ENCODE measurements around the gene SLC49A3.

SLC49A3 gene

DNA sequence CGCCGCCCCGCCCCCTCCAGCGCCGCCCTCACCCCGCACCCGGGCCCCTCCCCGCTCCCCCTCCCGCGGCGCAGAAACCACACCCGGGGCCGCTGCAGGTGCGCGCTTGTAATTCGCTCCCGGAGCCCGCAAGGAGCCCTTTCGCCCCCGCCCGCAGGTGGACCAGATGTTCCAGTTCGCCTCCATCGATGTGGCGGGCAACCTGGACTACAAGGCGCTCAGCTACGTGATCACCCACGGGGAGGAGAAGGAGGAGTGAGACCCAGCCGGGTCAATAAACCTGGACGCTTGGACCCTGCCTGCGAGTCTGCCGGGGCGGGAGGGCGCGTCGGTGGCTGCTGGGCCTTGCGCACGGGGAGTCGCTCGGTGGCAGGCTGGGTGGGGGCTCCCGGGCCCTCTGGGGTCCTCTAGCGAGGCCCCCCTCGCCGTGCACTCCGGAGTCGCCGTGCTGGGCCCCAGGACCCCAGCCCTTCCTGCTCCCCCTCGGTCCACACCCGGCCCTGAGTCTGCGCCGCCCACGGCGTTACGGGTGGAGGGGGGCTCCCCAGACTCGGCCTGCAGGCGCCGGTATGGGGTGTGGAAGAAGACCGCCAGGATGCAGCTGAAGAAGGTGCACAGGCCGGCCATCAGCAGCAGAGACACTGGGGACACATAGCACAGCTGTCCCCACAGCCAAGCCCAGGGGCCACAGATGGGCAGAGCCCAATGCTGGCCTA is 7.1 kb downstream of the SLC49A3 start:
- H3K4me3 ChIP-seq (replicated peaks; ENCODE audit: low read depth, low read length) = no peak overlapping the region
- TF ChIP-seq, protein P1, sequence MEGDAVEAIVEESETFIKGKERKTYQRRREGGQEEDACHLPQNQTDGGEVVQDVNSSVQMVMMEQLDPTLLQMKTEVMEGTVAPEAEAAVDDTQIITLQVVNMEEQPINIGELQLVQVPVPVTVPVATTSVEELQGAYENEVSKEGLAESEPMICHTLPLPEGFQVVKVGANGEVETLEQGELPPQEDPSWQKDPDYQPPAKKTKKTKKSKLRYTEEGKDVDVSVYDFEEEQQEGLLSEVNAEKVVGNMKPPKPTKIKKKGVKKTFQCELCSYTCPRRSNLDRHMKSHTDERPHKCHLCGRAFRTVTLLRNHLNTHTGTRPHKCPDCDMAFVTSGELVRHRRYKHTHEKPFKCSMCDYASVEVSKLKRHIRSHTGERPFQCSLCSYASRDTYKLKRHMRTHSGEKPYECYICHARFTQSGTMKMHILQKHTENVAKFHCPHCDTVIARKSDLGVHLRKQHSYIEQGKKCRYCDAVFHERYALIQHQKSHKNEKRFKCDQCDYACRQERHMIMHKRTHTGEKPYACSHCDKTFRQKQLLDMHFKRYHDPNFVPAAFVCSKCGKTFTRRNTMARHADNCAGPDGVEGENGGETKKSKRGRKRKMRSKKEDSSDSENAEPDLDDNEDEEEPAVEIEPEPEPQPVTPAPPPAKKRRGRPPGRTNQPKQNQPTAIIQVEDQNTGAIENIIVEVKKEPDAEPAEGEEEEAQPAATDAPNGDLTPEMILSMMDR (IDR thresholded peaks at IDR 0.05; ENCODE audit: low read length, missing control alignments) = no peak
- no peak for DNase-seq (ENCODE audit: low read depth)

DNA sequence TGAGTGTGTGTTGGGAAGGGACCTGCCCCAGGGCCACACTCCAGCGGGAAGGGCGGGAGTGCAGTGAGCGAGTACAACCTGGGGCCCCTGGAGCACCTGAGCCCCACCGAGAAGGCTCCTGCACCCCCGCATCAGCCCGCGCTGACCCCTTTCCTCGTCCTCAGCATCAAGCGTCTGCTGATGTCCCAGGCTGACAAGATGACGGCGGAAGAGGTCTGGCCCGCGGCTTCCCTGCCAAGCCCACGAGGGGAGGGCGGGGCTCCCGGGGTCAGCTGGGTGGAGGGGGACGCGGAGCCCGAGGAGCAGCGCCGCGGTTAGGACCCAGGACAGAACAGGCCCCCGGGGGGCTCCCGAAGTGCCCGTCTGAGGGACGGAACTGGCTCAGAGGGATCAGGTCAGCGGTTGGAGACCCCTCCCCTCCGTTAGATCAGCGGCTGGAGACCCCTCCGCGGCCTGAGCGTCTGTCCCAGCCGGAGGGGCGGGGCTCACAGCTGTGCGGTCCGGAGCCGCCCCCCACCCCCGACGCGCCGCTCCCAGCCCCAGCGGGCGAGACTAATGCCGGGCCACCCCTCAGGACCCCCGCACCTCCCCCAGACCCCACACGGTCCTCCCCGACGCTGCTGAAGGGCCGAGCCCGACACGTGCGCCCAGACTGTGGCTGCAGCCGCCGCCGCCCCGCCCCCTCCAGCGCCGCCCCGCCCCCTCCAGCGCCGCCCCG is 7.9 kb downstream of the SLC49A3 start:
- peak; percentile 35 for DNase-seq (ENCODE audit: low read depth)

DNA sequence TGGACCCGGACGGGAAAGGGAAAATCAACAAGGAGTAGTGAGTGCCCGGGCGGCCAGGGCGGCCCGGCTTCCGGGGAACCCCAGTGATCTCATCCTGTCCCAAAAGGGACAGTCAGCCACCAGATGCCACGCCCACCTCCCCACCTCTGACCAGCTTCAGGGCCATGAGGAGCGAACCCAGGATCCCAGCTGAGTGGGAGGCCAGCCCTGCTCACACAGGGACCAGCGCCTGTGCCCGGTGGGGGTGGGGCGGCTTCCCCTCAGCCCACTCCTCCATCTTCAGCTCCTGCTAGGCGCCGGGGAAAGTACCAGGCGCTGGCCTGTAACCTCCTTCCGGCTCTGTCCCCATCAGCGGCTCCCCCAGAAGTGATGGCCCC is 8.4 kb downstream of the SLC49A3 start:
- H3K4me3 ChIP-seq (replicated peaks; ENCODE audit: low read depth, low read length) = peak overlapping the region; percentile 52
- no peak for DNase-seq (ENCODE audit: low read depth)
- TF ChIP-seq, protein P1 (IDR thresholded peaks at IDR 0.05; ENCODE audit: low read length, missing control alignments) = no peak

More for the DNA sequence above, 7.9 kb downstream of the SLC49A3 start:
- peak overlapping the region; percentile 52 for H3K4me3 ChIP-seq (replicated peaks; ENCODE audit: low read depth, low read length)
- TF ChIP-seq, protein P1 (IDR thresholded peaks at IDR 0.05; ENCODE audit: low read length, missing control alignments) = no peak

DNA sequence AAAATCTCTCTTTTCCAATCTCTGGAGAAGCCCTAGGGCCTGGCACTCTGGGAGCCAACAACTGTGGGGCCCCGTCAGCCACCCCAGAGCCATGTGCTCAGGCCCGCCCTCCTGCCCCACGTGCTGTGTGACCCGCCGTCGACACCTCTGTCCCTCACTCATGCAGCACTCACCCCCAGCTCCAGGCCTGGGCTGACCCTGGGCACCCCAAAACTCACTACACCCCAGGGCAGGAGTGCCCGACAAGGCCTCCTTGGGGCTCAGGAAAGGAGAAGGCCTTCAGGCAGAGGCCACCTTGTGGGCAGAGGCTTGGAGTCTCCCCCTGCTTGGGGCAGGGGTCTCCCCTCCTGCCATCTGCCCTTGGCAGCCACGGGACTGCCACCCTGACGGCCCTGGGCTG is 8.9 kb downstream of the SLC49A3 start:
- no peak for DNase-seq (ENCODE audit: low read depth)
- TF ChIP-seq, protein P1 (IDR thresholded peaks at IDR 0.05; ENCODE audit: low read length, missing control alignments) = no peak
- H3K4me3 ChIP-seq (replicated peaks; ENCODE audit: low read depth, low read length) = no peak overlapping the region

DNA sequence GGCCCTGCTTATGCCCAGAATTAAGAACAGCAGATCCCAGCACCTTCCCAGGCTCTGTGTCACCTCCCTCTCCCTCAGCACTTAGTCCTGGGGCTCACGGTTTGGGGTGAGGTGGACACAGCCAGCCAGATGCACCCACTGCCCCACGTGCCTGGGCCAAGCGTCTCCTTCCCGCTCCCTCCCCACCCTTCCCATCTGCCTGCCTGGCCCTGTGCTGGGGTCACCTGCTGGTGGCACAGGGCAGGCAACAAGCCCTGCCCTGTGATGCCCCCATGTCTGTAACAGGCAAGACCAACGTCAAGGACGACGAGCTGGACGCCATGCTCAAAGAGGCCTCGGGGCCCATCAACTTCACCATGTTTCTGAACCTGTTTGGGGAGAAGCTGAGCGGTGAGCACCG is 9.3 kb downstream of the SLC49A3 start:
- no peak overlapping the region for H3K4me3 ChIP-seq (replicated peaks; ENCODE audit: low read depth, low read length)
- TF ChIP-seq, protein P1 (IDR thresholded peaks at IDR 0.05; ENCODE audit: low read length, missing control alignments) = no peak
- DNase-seq (ENCODE audit: low read depth) = no peak

DNA sequence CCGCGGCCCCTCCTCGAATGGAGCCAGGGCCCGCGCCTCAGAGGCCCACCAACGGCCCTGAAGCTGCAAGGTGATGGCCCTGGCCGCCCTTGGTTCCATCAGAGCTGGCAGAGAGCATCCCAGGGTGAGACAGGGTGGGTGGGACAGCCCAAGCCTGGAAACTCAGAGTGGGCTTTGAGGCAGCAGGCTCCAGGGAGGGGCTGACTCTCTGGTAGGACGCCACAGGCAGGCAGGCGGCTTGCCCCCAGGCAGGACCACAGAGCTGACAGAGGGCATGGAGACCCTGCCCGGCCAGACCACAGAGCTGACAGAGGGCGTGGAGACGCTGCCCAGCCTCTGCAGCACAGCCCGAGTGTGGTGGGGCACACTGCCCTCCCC is 9.9 kb downstream of the SLC49A3 start:
- no peak for DNase-seq (ENCODE audit: low read depth)

More for the DNA sequence above, 9.9 kb downstream of the SLC49A3 start:
- TF ChIP-seq, protein P1 (IDR thresholded peaks at IDR 0.05; ENCODE audit: low read length, missing control alignments) = no peak
- H3K4me3 ChIP-seq (replicated peaks; ENCODE audit: low read depth, low read length) = no peak overlapping the region

Data from fibroblast of pulmonary artery (primary cell).